Embryonic facial prominence (tissue), 1 donor: Measurements from ENCODE around the gene CTDSPL.

ENCODE experiments used
- DNase-seq: peaks from one replicate; pipeline ENCODE4 v3.0.0-alpha.2; 2016; ENCODE audit errors: extremely low spot score

The CTDSPL gene

GRCh38 chr3:37942646-37943045 lies 81.0 kb downstream of the CTDSPL start:
- DNase-seq = no peak

- no peak for DNase-seq
Observed at GRCh38 chr3:37943126-37943525, 81.4 kb downstream of the CTDSPL start.

GRCh38 chr3:37943631-37944314 lies 82.1 kb downstream of the CTDSPL start:
- DNase-seq = no peak

GRCh38 chr3:37944391-37944842 lies 82.7 kb downstream of the CTDSPL start:
- no peak for DNase-seq

- DNase-seq = no peak
Observed at GRCh38 chr3:37945156-37945806, 83.6 kb downstream of the CTDSPL start.

GRCh38 chr3:37945807-37946530 lies 84.3 kb downstream of the CTDSPL start:
- peak; percentile 57 for DNase-seq

- DNase-seq = no peak
Observed at GRCh38 chr3:37946531-37946889, 84.8 kb downstream of the CTDSPL start.

GRCh38 chr3:37949866-37950265 lies 88.2 kb downstream of the CTDSPL start:
- no peak for DNase-seq

GRCh38 chr3:37952564-37952963 lies 90.9 kb downstream of the CTDSPL start:
- no peak for DNase-seq

GRCh38 chr3:37953226-37953625 lies 91.5 kb downstream of the CTDSPL start:
- DNase-seq = no peak

- DNase-seq = no peak
Observed at GRCh38 chr3:37953707-37954394, 92.2 kb downstream of the CTDSPL start.

- DNase-seq = no peak
Observed at GRCh38 chr3:37954881-37955280, 93.2 kb downstream of the CTDSPL start.

GRCh38 chr3:37955918-37956707 lies 94.4 kb downstream of the CTDSPL start:
- DNase-seq = no peak

- DNase-seq = no peak
Observed at GRCh38 chr3:37956723-37957538, 95.3 kb downstream of the CTDSPL start.

GRCh38 chr3:37957539-37957936 lies 95.9 kb downstream of the CTDSPL start:
- no peak for DNase-seq

- no peak for DNase-seq
Observed at GRCh38 chr3:37961622-37962431, 100.1 kb downstream of the CTDSPL start.

- no peak for DNase-seq
Observed at GRCh38 chr3:37963016-37963415, 101.3 kb downstream of the CTDSPL start.

- DNase-seq = no peak
Observed at GRCh38 chr3:37963635-37964034, 102.0 kb downstream of the CTDSPL start.

GRCh38 chr3:37964146-37964545 lies 102.5 kb downstream of the CTDSPL start:
- DNase-seq = no peak

- DNase-seq = no peak
Observed at GRCh38 chr3:37964716-37965115, 103.0 kb downstream of the CTDSPL start.
